Adrenal gland (tissue), 5 donors: ENCODE data around the gene FPR2.

Experiments
- POLR2A ChIP-seq, 2 donors: fragments of 450-650 bp; IDR thresholded peaks; one replicate each; pipeline ENCODE4 v1.6.1; 2017; ENCODE audit warnings: antibody characterized with exemption in 2 of 2, mild to moderate bottlenecking in 2 of 2, moderate library complexity in 1 of 2
- TF ChIP-seq, protein P1 (sequence below), 6 experiments: fragments of 450-650 bp in 4 of 6; fragments of 200-600 bp in 2 of 6; sonication (generic) in 1 of 6; IDR thresholded peaks; 1 replicate in 5 of 6; 2 replicates in 1 of 6; pipeline versions ENCODE4 v1.5.1 to v1.8.0; 2016 to 2021; ENCODE audit warnings: antibody characterized with exemption in 6 of 6, mild to moderate bottlenecking in 2 of 6, moderate library complexity in 1 of 6
- donor health status: DM: no; HTN: no; CAD: no.

DNA sequence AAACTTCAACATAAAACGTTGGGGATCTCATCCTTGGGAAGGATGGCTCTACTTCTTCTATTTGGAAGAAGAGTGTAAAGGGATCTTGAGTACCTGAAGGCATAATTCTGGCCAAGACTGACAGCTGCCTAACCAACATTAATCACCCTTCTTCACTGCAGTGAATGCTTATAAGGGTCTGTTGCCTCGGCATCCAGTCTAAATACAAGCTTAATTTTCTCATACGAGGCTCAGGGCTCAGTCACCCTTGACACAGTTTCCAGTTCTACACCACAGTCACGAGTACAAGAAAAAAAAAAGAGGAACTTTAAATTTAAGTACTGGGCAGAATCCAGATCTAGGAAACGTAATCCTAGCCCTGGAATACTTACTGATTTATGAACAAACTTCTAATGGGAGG, 43.0 kb downstream of the FPR2 start:
- TF ChIP-seq, protein P1, sequence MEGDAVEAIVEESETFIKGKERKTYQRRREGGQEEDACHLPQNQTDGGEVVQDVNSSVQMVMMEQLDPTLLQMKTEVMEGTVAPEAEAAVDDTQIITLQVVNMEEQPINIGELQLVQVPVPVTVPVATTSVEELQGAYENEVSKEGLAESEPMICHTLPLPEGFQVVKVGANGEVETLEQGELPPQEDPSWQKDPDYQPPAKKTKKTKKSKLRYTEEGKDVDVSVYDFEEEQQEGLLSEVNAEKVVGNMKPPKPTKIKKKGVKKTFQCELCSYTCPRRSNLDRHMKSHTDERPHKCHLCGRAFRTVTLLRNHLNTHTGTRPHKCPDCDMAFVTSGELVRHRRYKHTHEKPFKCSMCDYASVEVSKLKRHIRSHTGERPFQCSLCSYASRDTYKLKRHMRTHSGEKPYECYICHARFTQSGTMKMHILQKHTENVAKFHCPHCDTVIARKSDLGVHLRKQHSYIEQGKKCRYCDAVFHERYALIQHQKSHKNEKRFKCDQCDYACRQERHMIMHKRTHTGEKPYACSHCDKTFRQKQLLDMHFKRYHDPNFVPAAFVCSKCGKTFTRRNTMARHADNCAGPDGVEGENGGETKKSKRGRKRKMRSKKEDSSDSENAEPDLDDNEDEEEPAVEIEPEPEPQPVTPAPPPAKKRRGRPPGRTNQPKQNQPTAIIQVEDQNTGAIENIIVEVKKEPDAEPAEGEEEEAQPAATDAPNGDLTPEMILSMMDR (IDR thresholded peaks at IDR 0.05), result no peak
- TF ChIP-seq POLR2A (IDR thresholded peaks at IDR 0.05), result no peak
